HG03354 (cell line): ENCODE measurements around the gene ZC2HC1B.
"Not testable (repeated sequence)": the region's sequence is repeated elsewhere in the genome, so short reads cannot be mapped to it uniquely, and the experiment has no call there.

Experiments
- ATAC-seq: cut with Tn5 transposase; IDR thresholded peaks from one replicate; pipeline ENCODE4 v1.9.1; 2021; ENCODE audit warnings: mild to moderate bottlenecking; ENCODE audit not compliant: unreplicated experiment, poor library complexity, severe bottlenecking

The ZC2HC1B gene, protein sequence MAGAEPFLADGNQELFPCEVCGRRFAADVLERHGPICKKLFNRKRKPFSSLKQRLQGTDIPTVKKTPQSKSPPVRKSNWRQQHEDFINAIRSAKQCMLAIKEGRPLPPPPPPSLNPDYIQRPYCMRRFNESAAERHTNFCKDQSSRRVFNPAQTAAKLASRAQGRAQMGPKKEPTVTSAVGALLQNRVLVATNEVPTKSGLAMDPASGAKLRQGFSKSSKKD

DNA sequence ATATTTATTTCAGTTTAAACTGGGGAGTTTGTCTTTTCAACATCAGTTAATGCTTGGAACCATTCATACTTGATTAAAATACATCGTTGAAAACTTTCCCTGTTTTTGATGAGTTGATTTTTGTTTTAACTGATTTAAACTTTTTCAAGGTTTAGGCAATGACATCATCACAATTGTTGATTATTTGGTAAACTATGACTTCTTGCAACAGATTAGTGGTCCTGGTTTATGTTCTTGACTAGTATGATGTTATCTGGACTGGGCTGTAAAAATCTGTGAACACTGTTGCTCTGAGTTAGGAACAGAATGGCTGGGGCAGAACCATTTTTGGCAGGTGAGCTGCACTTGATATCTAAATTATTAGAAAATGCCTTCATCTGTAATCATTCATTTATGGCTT lies at the start of gene ZC2HC1B:
Gene ZC2HC1B, plus strand, starts transcription at position 241 of the 400 bp plus-strand sequence. Its CDS starts 66 bp downstream, at position 307.
- ATAC-seq, result no peak

DNA sequence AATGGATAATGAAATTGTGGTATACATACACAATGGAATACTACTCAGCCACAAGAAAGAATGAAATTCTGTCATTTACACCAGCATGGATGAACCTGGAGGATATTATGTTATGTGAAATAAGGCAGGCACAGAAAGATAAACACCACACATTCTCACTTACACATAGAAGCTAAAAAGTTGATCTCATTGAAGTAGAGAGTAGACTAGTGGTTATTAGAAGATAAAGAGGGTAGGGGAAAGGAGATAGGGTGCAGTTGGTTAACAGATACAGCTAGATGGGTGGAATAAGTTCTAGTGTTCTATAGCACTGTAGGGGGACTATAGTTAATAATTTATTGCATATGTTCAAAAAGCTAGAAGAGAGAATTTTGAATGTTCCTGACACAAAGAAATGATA lies 46.7 kb upstream of the ZC2HC1B start:
- ATAC-seq, result no peak

DNA sequence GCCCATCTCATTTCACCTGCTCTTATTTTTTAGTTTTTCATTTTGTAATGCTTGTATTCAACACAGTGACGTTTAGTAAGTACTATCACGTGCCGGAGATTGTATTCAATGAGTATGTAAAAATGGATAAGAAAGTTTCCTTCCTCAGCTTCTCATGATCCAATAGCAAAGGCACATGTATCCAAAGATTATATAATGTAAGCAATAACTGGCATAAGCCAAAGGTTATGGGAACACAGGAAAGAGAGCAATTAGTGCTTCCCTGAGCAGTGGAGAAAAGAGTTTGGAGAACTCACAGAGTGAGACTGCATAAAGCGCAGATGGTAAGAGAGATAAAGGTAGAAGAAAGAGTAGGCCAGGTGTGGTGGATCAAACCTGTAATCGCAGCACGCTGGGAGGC lies 42.9 kb upstream of the ZC2HC1B start:
- ATAC-seq, result no peak

DNA sequence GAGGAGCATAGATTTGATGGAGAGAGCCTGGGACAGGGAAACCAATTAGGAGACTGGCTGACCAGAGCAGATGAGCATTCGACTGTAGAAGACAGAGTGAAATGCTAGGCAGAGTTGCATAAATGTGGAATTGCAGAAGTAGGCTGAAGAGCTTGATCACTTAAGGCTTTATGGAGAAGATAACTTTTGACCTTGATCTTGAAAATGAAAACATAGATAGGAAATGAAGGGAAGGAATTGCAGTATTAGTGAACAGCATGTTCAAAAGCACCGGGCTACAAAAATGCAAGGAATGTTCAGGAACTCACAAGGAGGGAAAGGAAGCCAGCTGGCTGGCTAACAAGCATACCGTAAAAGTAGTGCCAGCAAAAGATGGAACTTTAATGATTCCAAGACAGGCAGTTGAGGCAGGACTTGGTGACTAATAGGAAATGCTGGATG lies 41.7 kb upstream of the ZC2HC1B start:
- no peak for ATAC-seq

DNA sequence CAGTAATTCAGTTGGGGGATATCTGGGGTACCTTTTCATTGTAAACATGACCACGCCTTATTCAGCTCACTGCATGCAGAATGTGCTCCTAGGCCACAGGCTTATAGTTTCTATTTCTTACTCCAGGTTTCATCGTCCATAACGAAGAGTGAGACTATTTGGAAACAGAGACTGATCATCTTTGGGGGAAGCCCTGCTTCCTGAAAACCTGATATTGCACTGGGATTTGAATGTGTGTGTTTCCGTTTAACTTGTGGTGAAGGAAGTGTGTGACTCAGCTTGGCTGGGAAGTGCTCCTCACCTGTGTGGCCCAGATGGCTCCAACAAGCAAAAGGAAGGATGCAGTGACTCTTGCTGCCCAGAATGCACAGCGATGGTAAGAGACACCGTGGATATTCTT lies 40.7 kb upstream of the ZC2HC1B start:
- no peak for ATAC-seq

DNA sequence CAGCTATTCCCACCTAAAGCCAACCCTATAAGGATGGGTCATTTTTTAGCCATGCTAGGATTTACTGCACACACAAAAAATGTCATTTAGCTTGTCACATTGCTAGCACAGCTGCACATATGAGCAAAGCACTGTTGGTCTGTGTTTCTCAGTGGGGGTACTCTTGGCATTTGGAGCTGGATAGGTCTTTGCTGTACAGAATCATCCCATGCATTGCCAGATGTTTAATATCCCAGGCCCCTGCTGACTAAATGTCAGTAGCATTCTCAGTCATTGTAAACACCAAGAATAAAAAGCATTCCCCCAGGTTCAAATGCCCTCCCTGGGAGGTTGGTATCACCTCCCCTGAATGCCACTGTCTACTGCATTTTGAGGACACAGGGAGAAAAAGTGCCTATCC lies 35.7 kb upstream of the ZC2HC1B start:
- no peak for ATAC-seq

DNA sequence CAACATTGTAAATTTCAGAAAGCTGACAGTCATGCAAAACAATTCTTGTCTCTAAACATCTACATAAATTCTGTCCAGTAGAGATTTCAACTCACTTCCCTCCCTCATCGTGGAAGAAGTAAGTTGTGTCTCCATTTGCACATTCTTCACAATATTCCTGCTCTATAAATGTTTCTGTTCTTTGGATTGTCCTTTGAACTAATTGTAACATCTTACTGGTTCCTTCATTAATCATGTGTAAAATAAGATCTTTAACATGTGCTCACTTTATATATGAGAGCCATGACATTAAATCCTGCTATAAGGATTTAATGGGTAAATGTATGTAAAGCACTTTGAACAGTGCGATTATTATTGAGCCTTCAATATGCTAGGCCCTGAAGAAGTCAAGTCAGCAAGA lies 28.1 kb upstream of the ZC2HC1B start:
- ATAC-seq, result no peak

DNA sequence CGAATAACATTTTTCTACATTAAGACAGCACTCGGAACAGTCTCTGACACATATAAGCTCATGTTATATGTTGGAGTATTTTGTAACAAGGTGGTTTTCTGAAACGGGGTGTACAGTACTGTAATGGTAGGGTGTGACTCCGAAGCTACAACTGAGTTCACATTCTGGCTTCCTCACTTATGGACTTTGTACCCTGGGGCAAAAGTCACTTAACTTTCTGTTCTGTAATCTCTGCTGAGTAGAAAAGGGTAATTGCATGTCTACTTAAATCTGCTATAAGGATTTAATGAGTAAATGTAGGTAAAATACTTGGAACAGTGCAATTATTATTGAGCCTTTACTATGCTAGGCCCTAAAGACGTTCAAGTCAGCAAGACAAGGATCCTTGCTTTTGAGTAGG lies 25.9 kb upstream of the ZC2HC1B start:
- no peak for ATAC-seq

DNA sequence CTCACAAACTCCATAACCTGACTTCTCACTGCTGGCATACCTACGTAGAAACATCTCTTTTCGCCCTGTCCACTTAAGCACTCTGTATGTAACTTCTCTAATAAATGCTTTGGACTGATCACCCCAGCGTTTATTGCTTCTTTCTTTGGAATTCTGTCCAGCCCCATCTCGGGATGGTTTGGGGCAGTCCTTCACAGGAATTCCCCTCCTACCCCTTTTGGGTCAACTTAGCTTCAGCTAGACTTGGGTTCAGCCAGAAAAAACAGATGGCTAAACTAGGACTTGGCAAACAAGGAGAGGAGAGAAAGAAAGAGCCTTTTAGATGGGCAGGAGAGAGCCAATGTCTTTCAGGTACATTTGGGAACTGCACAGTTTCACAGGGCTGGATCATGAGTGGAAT lies 25.1 kb upstream of the ZC2HC1B start:
- no peak for ATAC-seq

DNA sequence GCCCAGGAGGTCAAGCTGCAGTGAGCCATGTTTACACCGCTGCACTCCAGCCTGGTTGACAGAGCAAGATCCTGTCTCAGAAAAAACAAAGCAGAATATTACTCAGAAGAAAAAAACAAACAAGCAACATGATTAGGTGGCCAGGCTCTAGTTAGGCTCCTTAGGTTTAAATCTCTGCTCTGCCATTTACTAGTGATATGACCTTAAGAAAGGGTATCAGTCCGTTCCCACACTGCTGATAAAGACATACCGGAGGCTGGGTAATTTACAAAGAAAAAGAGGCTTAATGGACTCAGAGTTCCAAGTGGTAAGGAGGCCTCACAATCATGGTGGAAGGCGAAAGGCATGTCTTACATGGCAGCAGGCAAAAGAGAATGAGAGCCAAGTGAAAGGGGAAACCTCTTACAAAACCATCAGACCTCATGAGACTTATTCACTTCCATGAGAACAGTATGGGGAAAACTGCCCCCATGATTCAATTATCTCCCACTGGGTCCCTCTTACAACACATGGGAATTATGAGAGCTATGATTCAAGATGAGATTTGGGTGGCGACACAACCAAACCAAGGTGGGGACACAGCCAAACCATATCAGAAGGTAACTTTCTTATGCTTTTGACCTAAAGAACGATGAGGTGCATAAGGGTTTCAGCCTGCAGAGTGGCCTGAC lies 23.5 kb upstream of the ZC2HC1B start:
- ATAC-seq, result no peak

DNA sequence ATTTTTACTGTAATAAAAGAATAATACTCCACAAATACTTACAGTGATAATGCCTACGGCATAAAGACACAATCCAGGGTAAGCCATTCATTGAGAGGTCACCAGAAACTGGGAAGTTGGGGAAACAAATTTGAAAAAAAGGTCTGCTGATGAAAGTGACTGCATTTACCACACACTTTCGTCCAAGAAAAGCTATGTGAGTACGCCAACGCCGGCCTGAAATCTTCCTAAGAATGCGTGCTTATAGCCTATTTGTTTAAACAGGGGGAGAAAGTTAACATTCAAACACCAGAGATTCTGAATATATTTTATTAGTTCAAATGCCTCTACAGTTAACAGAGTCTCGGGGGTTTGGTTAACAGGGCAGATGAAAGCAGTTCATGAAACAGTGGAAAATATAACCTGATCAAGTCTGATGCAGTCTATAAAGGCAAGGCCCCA lies 21.8 kb upstream of the ZC2HC1B start:
- no peak for ATAC-seq

DNA sequence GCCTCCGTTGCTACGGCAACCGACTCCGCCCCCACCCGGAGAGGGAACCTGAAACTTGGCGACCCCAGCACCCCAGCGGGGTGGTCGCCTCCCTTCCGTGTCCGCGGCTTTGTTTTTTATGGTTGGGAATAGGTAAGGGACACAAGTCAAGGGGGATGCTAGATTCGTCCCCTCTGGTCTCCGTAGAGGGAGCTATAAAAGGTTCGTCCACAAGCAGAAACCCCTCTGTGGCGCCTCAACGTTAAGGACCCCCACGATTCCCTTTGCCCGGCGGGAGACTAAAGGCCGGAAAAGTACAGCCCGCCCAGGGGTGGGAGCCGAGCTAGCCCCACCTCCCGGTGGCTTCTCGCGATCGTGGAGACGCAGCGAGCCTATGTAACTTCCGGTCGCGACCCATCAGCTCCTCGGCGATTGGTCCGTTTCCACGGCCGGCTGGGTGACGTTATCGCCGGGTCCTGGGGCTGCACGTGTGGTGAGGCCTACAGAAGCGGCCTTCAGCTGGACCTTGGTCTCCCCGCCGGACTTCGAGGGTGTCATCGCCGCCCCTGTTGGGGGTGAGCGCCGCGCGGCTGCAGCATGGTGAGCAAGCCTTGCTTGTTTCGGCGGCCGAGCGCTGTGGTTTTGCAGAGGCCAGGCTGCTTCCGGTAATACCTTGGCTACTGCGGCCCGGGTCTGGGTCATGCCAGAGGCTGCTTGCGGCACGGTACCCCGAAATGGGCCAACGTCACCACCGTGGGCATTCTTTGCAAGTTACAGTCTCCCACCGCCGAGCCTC lies 21.2 kb upstream of the ZC2HC1B start, which contains the start of gene LTV1:
Gene LTV1, plus strand, starts transcription at position 437 of the 775 bp plus-strand sequence. Its CDS starts 140 bp downstream, at position 577.
- ATAC-seq, result peak; percentile 100

DNA sequence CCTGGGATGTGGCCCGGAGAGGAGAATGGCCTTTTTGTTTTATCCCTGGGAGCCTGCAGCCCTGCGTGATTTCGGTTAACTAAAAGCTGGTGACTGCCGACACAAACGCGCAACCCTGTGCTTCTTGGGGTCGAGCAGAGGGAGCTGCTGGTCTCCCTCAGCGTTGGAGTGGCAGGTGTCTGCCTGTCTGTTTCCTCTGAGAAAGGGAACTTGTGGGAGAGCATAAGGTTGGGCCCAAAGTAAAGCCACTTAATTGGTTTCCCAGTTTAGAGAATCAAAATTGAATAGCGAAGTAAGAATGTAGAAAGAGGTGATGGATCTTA lies 20.6 kb upstream of the ZC2HC1B start:
- ATAC-seq, result peak; percentile 33

DNA sequence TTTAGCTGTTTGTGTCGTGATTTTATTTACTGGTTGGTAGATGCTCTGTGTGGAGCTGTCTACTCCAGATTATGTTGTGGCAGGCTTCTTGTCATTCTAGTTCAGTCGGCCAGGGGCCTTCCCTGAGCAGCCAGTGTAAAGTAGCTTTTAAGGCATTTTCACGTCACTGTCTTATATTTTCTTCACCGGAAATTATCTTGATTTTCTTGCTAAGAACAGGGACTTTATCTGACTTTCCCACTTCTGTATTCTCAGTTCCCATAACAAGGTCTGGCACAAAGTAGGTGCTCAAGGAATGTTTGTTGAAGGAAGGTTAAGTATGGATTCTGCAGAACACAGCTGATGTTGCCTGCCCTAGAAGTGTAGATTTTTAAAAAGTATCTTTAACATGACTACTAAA lies 20.3 kb upstream of the ZC2HC1B start:
- no peak for ATAC-seq

DNA sequence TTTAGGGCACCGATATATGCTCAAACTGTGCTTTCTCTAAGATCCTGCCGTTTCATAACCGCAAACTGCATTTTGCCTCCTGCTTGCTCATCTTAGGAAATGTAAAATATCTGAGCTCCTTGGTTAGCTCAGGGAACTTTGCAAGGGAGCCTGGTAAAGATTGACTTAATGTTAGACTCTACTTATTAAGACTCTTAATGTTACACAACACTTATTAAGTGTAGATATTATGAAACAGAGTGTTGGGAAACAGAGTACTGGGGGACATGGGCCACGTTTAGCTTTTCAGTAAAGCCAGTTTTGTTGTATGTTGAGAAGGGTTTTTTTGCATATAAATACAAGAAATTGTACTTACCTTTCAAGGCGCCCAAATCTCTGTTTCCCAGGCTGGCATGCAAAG lies 19.2 kb upstream of the ZC2HC1B start:
- no peak for ATAC-seq

DNA sequence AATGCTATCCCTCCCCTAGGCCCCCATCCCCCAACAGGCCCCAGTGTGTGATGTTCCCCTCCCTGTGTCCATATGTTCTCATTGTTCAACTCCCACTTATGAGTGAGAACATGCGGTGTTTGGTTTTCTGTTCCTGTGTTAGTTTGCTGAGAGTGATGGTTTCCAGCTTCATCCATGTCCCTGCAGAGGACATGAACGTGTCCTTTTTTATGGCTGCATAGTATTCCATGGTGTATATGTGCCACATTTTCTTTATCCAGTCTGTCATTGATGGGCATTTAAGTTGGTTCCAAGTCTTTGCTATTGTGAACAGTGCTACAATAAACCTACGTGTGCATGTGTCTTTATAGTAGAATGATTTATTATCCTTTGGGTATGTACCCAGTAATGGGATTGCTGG lies 12.6 kb upstream of the ZC2HC1B start:
- not testable (repeated sequence) for ATAC-seq

DNA sequence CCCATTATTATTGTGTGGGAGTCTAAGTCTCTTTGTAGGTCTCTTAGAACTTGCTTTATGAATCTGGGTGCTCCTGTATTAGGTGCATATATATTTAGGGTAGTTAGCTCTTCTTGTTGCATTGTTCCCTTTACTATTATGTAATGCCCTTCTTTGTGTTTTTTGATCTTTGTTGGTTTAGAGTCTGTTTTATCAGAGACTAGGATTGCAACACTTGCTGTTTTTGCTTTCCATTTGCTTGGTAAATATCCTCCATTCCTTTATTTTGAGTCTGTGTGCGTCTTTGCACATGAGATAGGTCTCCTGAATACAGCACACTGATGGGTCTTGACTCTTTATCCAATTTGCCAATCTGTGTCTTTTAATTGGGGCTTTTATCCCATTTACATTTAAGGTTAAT lies 9.2 kb upstream of the ZC2HC1B start:
- ATAC-seq, result not testable (repeated sequence)

DNA sequence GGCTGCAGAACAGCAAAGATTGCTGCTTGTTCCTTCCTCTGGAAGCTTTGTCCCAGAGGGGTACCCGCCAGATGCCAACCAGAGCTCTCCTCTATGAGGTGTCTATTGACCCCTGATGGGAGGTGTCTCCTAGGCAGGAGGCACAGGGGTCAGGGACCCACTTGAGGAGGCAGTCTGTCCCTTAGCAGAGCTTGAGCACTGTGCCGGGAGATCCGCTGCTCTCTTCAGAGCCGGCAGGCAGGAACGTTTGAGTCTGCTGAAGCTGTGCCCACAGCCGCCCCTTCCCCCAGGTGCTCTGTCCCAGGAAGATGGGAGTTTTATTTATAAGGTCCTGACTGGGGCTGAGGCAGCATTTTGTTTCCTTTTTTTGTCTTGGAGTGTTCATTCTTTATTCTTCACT lies 7.5 kb upstream of the ZC2HC1B start:
- not testable (repeated sequence) for ATAC-seq

DNA sequence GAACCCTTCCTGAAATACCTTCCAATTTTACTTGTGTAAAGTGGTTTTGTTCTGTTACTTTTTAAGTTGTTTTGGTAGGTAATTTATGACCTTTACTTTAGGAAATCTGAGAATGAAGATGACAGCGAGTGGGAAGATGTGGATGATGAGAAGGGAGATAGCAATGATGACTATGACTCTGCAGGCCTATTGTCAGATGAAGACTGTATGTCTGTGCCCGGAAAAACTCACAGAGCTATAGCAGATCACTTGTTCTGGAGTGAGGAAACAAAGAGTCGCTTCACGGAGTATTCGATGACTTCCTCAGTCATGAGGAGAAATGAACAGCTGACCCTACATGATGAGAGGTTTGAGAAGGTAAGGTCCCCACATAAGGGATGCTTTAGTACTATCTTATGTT lies 6.6 kb upstream of the ZC2HC1B start:
- no peak for ATAC-seq

DNA sequence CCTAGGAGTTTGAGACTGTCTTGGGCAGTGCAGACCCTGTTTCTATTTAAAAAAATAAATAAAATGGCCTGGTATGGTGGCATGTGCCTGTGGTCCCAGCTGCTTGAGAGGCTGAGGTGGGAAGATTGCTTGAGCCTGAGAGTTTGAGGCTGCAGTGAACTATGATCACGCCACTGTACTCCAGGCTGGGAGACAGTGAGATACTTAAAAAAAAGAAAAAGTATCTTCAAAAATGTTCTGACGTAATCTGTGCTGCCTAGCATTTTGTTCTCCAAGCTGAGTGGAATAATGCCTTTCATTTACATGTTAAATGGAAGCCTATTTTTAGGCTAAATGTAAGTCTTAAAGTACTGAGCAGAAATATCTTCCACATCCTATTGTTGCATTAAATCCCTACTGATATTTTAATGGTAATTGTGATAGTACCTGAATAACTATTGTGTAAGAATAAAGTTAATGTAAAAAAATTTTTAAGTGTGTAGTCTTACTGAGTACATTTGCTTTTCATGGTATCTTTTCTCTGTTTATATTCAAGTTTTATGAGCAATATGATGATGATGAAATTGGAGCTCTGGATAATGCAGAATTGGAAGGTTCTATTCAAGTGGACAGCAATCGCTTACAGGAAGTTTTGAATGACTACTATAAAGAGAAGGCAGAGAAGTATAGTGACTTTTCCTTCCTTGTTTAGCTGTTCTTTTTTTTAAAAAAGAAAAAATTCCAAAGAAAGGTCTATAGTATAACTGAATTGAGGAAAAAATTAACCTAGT lies 4.2 kb upstream of the ZC2HC1B start:
- ATAC-seq, result no peak
